ENCODE results near the gene ARRDC1.

The ARRDC1 gene

DNA sequence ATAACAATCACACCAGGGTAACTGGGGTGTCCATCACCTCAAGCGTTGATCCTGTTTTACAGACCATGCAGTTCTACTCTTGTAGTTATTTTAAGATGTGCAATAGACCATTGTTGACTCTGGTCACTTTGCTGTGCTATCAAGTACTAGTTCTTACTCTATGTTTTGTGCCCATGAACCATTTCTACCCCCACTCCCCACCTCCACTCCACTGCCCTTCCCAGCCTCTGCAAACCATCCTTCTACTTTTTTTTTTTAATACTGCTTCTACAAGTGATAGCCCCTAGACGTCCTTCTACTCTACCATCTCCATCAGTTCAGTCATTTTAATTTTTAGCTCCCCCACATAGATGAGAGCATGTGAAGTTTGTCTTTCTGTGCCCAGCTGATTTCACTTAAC is 52.1 kb downstream of the ARRDC1 start:
- no peak for DNase-seq (ENCODE audit: low read depth)
- TF ChIP-seq, protein P1, sequence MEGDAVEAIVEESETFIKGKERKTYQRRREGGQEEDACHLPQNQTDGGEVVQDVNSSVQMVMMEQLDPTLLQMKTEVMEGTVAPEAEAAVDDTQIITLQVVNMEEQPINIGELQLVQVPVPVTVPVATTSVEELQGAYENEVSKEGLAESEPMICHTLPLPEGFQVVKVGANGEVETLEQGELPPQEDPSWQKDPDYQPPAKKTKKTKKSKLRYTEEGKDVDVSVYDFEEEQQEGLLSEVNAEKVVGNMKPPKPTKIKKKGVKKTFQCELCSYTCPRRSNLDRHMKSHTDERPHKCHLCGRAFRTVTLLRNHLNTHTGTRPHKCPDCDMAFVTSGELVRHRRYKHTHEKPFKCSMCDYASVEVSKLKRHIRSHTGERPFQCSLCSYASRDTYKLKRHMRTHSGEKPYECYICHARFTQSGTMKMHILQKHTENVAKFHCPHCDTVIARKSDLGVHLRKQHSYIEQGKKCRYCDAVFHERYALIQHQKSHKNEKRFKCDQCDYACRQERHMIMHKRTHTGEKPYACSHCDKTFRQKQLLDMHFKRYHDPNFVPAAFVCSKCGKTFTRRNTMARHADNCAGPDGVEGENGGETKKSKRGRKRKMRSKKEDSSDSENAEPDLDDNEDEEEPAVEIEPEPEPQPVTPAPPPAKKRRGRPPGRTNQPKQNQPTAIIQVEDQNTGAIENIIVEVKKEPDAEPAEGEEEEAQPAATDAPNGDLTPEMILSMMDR (IDR thresholded peaks at IDR 0.05; ENCODE audit: control insufficient read depth, insufficient read depth, low read depth, low read length, missing control alignments): no peak
- no peak overlapping the region for H3K4me3 ChIP-seq (ENCODE audit: control insufficient read depth, low read depth, low read length)

DNA sequence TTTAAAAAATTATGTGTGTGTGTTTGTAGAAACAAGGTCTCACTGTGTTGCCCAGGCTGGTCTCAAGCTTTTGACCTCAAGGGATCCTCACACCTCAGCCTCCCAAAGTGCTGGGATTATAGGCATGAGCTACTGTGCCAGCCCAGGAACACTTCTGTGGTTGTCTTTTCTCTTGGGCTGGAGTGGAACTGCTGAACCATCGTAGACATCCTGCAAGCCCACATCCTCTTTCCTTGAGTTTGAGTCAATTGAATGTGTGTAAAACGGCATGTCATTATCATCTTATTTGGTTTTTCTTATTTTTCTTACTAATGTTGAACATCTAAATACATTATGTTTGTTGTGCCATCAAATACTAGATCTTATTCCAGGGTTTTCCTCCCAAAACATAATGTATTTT is 53.3 kb downstream of the ARRDC1 start:
- TF ChIP-seq, protein P1 (IDR thresholded peaks at IDR 0.05; ENCODE audit: control insufficient read depth, insufficient read depth, low read depth, low read length, missing control alignments): no peak
- DNase-seq (ENCODE audit: low read depth): no peak

DNA sequence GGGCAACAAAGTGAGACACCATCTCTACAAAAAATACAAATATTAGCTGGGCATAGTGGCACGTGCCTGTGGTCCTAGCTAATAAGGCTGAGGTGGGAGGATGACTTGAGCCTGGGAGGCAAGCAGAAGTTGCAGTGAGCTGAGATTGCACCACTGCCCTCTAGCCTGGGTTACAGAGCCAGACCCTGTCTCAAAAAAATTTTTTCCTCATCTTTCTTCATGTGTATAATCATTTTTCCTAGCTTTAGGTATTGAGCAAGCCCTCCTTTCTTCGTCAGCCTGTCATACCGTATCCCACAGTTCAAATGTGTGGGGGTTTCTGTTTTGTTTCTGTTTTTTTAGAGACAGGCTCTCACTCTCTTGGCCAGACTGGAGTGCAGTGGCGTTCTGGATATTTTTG is 54.7 kb downstream of the ARRDC1 start:
- TF ChIP-seq, protein P1 (IDR thresholded peaks at IDR 0.05; ENCODE audit: control insufficient read depth, insufficient read depth, low read depth, low read length, missing control alignments): no peak
- DNase-seq (ENCODE audit: low read depth): no peak
- no peak overlapping the region for H3K4me3 ChIP-seq (ENCODE audit: control insufficient read depth, low read depth, low read length)

More for the DNA sequence above, 53.3 kb downstream of the ARRDC1 start:
- no peak overlapping the region for H3K4me3 ChIP-seq (ENCODE audit: control insufficient read depth, low read depth, low read length)

DNA sequence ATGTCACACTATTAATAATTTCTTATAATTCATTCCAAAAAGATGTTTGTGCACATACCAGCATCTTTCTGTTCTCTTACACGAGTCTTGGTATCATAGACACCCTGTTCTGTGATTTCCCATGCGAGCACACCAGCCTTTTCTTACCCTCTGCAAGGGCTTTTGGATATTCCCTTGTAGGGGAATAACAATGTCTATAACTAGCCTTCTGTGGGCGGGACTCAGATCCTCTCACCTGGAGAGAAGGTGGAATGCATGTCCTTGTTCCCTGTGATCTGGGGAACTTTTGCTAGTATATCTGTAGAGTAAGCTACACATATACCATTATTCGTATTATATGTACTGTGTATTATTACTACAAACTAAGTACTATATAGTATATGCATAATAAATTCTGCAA is 58.1 kb downstream of the ARRDC1 start:
- no peak for DNase-seq (ENCODE audit: low read depth)
- TF ChIP-seq, protein P1 (IDR thresholded peaks at IDR 0.05; ENCODE audit: control insufficient read depth, insufficient read depth, low read depth, low read length, missing control alignments): no peak
- H3K4me3 ChIP-seq (ENCODE audit: control insufficient read depth, low read depth, low read length): no peak overlapping the region

DNA sequence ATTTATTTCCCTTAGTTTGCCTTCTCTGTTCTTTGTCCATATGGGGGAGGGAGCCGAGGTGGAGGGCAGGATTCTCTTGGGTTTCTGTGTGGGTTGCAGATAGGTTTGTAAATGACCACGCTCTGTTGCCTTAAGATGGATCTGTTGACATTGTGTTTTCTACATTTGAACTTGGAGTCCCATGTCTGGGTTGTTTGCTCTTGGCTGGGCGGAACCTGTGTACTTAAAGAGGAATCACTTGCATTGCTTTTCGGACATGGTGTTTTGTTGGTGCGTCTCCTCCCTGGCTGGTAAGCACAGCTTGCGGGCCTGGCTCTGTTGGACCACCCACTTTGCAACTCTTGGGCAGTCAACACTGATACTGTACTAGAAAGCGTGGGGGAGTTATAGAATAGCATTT is 59.2 kb downstream of the ARRDC1 start:
- no peak for DNase-seq (ENCODE audit: low read depth)
- TF ChIP-seq, protein P1 (IDR thresholded peaks at IDR 0.05; ENCODE audit: control insufficient read depth, insufficient read depth, low read depth, low read length, missing control alignments): no peak
- no peak overlapping the region for H3K4me3 ChIP-seq (ENCODE audit: control insufficient read depth, low read depth, low read length)

Measured in AG09309 (cell line).